KOPT-K1 (cell line): Measurements from ENCODE around the gene PGLYRP2.

ENCODE experiments used
- H3K27ac ChIP-seq: fragments of 200-600 bp; sonication (generic); 2 replicates; pipeline ENCODE4 v1.5.1; 2016; ENCODE audit warnings: antibody characterized with exemption, mild to moderate bottlenecking, low read depth, low read length; ENCODE audit not compliant: poor library complexity, severe bottlenecking
- H3K36me3 ChIP-seq: fragments of 200-600 bp; sonication (generic); 2 replicates; pipeline ENCODE4 v1.5.1; 2017; ENCODE audit warnings: antibody characterized with exemption, mild to moderate bottlenecking, low read length, moderate library complexity; ENCODE audit not compliant: insufficient read depth
- H3K9me3 ChIP-seq: fragments of 200-600 bp; sonication (generic); 2 replicates; pipeline ENCODE4 v1.5.1; 2017; ENCODE audit warnings: antibody characterized with exemption, low read length, mild to moderate bottlenecking; ENCODE audit not compliant: insufficient read depth, poor library complexity, severe bottlenecking

Gene PGLYRP2

DNA sequence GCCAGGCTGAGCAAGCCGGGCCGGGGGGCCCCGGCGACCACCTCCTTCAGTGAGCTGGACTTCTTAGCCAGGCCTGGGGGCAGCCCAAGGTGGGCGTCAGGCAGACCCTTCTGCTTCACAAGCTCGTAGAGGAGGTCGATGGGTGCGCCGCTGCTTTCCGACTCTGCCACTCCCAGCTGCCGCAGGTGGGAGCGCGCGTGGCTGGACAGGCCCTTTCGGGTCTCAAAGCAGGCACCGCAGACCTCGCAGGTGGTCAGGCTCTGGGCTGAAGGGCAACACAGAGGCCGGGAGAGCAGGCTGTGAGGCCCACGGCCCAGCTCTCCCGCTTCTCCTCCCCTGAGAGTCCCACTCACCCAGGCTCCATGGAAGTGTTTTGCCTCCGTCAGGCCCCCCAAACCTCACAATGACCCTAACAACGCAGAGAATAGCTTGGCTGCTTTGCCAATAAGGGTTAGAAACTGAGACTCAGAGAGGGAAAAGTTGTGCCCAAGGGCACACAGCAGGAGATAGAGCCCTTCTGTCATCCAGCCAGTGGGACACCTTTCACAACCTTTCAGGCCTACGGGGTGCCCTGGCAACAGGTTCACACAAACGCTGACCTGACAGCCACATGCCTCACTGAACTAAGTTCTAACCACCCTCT is 49.4 kb downstream of the PGLYRP2 start:
- peaks cover 56% of the 10 kb centered on the region for H3K36me3 ChIP-seq
- no peaks in the 10 kb centered on the region for H3K9me3 ChIP-seq
- H3K27ac ChIP-seq = no peak overlapping the region

DNA sequence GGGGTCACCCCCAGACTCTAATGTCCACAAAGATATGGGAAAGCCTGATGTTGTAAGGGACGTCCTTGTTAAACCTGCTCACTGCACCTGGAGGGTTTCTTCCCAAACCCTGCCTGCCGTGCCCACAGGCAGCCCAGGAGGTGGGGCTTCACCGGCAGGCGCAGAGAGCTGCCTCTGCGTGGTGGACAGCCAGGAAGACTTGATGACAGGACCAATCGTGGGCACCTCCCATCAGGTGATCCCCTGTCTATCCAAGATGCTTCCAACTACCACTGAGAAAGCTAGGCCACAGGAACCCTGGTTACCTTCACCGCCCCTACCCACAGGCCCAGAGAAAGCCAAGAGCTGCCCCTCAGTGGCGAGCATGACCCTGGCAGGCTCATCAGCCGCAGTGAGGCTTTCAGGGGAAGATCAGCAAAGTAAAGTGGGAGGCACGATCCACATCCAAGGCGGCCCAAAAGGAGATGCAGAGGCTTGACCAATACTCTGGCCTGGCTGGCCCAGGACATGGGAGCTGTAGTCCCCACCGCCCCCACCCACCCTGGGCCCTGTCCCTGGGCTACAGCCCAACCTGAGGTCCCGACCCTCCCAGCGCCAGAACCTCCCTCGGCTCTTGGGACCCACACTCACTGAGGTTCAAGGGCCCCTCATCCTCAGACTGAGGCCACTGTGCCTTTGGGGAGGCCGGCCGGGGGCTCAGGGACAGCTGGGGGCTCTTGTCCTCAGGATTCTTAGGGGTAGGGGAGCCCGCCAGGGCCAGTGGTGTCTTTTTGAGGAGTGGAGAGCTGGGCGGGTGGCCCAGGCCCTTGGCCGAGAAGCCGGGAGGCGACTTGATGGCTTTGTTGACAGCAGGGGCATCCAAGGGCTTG is 50.1 kb downstream of the PGLYRP2 start:
- Histone ChIP-seq H3K36me3 (peaks cover 64% of the 10 kb centered on the region), H3K27ac (no peak overlapping the region), H3K9me3 (no peaks in the 10 kb centered on the region)

GRCh38 chr19:15427991-15428471 is 51.3 kb downstream of the PGLYRP2 start:
- no peaks in the 10 kb centered on the region for H3K9me3 ChIP-seq
- peaks cover 76% of the 10 kb centered on the region for H3K36me3 ChIP-seq
- no peak overlapping the region for H3K27ac ChIP-seq

- H3K27ac ChIP-seq = no peak overlapping the region
- H3K36me3 ChIP-seq = peaks cover 83% of the 10 kb centered on the region
- no peaks in the 10 kb centered on the region for H3K9me3 ChIP-seq
Observed at GRCh38 chr19:15427350-15427700, 52.0 kb downstream of the PGLYRP2 start.

GRCh38 chr19:15426485-15427349 is 52.6 kb downstream of the PGLYRP2 start:
- H3K9me3 ChIP-seq = no peaks in the 10 kb centered on the region
- H3K36me3 ChIP-seq = peaks cover 89% of the 10 kb centered on the region
- H3K27ac ChIP-seq = no peak overlapping the region

DNA sequence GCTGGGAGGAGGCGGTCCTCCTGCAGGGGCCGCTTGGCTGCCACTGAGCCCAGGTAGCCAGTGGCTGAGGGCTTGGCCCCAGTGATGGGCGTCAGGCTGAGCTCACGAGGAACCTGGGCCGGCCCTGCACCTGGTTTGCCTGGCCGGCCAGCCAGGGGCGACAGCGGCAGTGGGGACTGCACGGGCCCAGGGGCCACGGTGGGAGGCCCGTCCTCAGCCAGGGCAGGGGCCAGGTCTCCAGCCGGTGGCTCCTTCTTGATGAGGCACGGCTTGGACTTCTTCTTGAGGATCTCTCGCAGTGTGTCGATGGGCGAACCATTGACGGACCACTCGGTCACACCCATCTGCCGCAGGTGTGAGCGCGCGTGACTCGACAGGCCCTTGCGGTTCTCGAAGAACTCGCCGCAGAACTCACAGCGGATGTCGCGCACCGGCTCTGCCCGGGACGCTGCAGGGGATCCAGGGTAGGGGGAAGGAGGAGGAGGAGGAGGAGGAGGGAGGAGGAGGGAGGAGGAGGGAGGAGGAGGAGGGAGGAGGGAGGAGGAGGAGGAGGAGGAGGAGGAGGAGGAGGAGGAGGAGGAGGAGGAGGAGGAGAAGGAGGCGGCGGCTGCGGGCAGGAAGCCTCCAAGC is 53.9 kb downstream of the PGLYRP2 start:
- peaks cover 89% of the 10 kb centered on the region for H3K36me3 ChIP-seq
- H3K27ac ChIP-seq = no peak overlapping the region
- H3K9me3 ChIP-seq = no peaks in the 10 kb centered on the region

- Histone ChIP-seq H3K9me3 (no peaks in the 10 kb centered on the region), H3K36me3 (peaks cover 86% of the 10 kb centered on the region), H3K27ac (no peak overlapping the region)
Observed at GRCh38 chr19:15424692-15425272, 54.5 kb downstream of the PGLYRP2 start.

- Histone ChIP-seq H3K27ac (no peak overlapping the region), H3K9me3 (no peaks in the 10 kb centered on the region), H3K36me3 (peaks cover 80% of the 10 kb centered on the region)
Observed at GRCh38 chr19:15424121-15424520, 55.2 kb downstream of the PGLYRP2 start.

GRCh38 chr19:15423130-15423529 is 56.2 kb downstream of the PGLYRP2 start:
- H3K36me3 ChIP-seq = peaks cover 70% of the 10 kb centered on the region
- no peaks in the 10 kb centered on the region for H3K9me3 ChIP-seq
- no peak overlapping the region for H3K27ac ChIP-seq

DNA sequence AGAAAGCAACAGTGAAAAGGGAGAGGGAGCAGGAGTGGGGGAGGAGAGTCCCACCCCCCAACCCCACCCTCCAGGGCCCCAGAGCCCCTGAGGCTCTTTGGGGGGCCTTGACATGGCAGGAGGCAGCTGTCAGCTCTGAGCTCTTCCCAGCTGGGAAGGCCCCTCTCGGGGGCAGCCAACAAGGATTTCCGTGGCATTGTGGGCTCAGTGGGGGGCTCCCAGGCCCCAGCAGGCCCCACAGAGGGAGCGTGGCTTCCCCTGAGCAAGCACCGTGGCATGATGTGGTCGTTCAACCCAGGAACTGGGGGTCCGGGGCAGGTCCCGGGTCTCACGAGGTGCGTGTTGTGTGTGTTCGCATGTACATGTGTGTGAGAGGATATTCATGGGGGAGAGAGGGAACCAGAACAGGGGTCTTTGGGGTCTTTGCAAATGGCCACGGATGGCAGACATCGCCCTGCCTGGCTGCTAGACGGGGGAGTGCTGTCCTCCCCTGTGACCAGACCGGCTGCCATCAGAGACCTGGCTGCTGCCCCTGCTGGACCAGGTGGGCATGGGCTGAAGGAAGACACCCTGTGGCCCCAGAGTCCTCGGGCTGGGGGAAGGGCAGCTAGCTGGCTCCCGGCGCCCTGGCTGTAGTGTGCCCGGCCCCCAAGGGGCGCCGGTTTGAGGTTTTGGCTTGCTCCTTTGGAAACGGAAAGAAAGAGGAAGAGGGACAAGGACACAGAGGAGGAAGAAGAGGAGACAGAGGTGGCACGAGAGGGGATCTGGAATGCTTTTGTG is 56.8 kb downstream of the PGLYRP2 start:
- peaks cover 64% of the 10 kb centered on the region for H3K36me3 ChIP-seq
- H3K27ac ChIP-seq = no peak overlapping the region
- no peaks in the 10 kb centered on the region for H3K9me3 ChIP-seq

DNA sequence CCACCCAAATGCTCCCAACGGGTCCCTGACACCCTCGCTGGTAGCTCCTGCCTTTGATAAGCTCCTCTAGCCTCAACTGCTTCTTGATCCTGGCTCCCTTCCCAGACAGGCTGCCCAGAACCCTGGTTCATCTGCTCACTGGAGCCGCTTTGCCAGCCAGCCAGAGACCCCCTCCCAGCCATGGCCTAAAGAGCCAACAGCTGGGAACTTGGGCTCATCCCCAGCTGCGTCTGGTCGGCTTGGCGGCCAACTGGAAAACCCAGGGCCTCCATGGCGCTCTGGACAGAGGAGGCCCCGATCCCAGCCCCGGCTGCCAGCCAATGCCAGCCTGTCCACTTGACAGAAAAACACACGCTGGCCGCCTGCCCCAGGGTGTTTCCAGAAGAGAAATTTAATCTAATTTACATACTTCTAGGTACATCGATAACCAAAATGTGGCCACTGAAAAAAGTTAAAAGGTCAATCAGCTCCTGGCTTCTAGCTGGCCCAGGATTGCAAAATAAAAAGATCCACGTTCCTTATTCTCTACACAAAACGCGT is 57.5 kb downstream of the PGLYRP2 start:
- Histone ChIP-seq H3K36me3 (peaks cover 57% of the 10 kb centered on the region), H3K27ac (no peak overlapping the region), H3K9me3 (no peaks in the 10 kb centered on the region)

GRCh38 chr19:15421136-15421695 is 58.1 kb downstream of the PGLYRP2 start:
- peaks cover 57% of the 10 kb centered on the region for H3K36me3 ChIP-seq
- no peaks in the 10 kb centered on the region for H3K9me3 ChIP-seq
- no peak overlapping the region for H3K27ac ChIP-seq

DNA sequence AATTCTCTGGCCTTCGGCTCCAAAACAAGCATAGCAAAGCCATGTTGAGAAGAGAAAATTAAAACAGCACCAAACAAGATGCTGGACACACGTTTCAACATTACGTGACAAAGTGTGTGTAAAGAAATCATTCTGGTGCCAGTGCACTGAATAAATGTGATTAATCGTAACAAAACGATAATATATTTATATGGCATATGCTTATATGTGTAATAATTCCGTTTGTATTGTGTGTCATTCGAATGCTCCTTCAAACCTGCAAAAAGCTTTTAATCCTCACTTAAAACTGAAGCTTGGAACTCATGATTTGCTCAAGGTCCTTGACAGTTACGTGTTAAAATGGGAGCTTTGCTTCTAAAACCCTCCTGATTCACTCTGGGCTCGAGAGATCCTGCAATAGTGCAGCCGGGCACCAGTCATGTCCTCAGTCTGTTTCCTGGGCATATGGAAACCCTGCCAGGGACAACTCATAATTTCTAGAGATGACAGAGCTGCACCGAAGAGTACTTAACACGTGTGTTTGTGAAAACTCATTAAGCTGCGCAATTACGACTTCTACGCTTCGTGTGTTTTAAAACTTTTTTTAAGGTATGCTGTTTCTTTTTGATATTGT is 59.8 kb downstream of the PGLYRP2 start:
- Histone ChIP-seq H3K27ac (peak overlapping the region; percentile 25), H3K36me3 (peaks cover 55% of the 10 kb centered on the region), H3K9me3 (no peaks in the 10 kb centered on the region)
